GM12874 (cell line): ENCODE data around the gene TMEM132A.

Experiments used
- TF ChIP-seq, protein P1 (sequence below): IDR thresholded peaks from 2 replicates; pipeline ENCODE4 v1.5.1; 2011; ENCODE audit warnings: low read depth, mild to moderate bottlenecking, control low read depth, low read length, moderate library complexity; ENCODE audit not compliant: insufficient read depth

TMEM132A gene

DNA sequence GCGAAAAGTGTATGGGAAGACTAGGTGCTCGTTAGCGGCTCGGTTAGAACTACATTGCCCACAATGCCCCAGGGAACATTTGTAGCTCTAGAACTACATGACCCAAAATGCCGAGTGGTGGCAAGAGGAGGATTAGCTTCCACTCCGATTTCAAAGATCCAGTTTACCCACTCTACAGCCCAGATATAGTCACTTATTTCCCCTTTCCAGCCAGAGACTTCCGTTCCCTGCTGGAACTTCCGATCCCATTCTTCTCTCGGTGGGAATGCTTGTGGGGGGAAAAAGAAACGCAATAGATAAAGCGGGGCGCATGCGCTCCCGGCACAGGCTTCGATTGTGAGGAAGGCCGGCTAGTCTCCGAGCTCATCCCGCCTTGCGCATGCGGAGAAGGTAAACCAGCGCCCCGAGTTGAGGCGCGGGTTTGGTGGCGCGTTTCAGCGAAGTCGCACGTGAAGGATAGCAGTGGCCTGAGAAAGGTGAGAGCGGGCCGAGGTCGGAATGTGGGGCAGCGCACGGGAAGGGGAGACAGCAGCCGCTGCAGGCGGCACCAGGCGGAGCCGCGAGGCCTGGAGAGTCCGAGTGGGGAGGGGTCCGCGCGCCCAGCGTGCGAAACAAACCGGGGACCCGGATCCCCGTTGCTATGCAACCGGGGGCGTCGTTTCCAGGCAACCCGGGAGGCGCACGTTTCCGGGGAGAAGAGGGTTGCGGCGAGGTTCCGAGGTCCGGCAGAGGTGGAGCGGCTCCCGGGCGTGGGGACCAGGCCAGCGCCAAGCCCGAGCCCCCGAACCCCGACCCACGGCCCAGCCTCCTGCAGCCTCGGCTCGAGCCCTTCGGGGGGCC is 10.2 kb upstream of the TMEM132A start, which contains the start of gene TMEM109:
TMEM109 (plus strand) TSS at position 366 of the 840 bp plus-strand sequence. CDS start 5,536 bp downstream, outside the sequence.
- TF ChIP-seq, protein P1, sequence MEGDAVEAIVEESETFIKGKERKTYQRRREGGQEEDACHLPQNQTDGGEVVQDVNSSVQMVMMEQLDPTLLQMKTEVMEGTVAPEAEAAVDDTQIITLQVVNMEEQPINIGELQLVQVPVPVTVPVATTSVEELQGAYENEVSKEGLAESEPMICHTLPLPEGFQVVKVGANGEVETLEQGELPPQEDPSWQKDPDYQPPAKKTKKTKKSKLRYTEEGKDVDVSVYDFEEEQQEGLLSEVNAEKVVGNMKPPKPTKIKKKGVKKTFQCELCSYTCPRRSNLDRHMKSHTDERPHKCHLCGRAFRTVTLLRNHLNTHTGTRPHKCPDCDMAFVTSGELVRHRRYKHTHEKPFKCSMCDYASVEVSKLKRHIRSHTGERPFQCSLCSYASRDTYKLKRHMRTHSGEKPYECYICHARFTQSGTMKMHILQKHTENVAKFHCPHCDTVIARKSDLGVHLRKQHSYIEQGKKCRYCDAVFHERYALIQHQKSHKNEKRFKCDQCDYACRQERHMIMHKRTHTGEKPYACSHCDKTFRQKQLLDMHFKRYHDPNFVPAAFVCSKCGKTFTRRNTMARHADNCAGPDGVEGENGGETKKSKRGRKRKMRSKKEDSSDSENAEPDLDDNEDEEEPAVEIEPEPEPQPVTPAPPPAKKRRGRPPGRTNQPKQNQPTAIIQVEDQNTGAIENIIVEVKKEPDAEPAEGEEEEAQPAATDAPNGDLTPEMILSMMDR, result no peak

DNA sequence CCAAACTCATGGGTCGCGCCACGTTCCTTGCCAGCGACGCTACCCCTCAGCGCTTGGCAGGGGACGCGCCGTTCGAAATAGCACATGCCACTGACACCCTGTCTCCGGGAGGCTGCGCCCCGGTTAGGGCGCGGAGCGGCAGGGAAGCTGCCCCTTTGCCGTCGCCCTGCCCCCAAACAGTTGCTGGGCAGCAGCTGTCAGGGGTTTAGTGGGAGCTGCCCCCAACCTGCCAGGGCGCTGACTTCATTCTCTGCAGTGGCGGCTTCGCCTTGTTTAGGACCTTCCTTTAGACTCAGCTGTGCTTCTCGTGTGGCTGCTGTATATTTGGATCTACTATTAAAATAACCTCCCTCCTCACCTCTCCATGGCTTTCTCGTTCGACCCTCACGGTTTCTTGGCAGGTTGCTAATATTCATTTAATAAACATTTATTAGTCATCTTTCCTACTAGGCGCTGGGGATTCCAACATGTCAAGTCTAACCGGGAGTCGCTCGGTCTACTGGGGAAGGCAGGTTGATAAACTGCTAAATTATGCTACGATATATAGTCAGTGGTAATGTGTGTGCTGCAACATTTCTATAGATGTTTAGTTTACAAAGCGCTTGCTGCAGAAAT is 9.5 kb upstream of the TMEM132A start:
- TF ChIP-seq, protein P1, result no peak

GRCh38 chr11:60915248-60915914 is 8.9 kb upstream of the TMEM132A start:
- TF ChIP-seq, protein P1, result peak; percentile 53

DNA sequence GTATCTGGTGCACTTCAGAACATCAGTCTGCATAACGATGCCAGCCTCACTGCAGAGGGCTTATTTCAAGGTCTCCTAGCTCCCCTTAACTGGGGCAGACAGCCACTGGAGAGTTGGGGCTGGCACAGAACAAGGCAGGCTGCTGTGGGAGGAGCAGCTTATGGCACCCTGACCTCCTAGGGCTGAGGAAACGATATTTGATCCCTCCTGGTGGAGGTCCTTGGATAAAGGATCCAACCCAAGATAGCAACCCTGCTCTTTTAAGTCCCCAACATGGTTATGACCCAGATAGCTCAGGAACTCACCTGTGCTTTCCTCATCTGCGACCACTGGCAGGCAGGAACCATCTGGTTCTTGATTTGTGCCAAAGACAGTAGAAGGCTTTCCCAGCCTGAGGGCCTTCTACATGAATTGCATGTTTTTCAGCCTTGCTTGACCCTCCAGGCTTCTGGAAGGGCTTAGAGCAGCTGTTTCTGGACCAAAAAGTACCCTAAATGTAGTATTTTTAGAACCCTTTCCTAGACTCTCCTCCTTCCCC is 7.5 kb upstream of the TMEM132A start:
- TF ChIP-seq, protein P1, result no peak

DNA sequence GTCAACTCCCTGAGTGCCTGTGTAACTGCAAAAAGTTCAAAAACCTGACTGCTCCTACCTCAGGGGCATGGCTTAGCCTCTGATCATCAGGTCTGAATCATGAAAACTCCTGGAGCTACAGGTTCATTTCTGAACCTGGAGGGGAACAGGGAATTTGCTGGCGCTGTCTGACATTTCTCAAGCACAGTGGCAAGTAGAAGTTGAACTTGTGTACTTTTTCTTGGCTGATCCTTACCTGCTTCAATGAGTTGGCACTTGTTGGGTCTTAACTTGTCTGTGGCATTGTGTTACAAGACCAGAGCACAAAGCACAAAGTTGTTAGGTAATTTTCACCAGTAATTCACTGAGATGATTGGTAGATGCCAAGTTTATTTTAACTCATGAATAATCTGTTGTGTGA is 7.0 kb upstream of the TMEM132A start:
- TF ChIP-seq, protein P1, result no peak

- TF ChIP-seq, protein P1, result no peak
Observed at GRCh38 chr11:60918251-60918938, 5.9 kb upstream of the TMEM132A start.

- TF ChIP-seq, protein P1, result no peak
Observed at GRCh38 chr11:60918939-60919265, 5.4 kb upstream of the TMEM132A start.
